Amniotic stem cell (primary cell): ENCODE results near the gene CFAP161.
"Not testable (repeated sequence)": the region's sequence is repeated elsewhere in the genome, so short reads cannot be mapped to it uniquely, and the experiment has no call there.

Experiments
- DNase-seq: peaks from one replicate; lab custom pipeline; 2025; lab: John Stamatoyannopoulos, UW

Gene CFAP161

DNA sequence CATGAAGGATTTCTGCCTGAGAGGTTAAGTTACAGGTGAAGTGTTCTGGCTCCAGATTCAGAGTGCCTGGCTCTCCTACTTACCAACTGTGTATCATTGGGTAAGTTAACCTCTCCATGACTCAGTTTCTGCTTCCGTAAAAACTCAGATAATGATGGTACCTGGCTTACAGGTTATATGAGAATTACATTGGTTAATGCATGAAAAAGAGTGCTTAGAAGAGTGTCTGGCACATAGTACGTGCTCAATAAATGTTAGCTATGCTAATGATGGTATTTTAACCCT lies 23.8 kb downstream of the CFAP161 start:
- no peak for DNase-seq

DNA sequence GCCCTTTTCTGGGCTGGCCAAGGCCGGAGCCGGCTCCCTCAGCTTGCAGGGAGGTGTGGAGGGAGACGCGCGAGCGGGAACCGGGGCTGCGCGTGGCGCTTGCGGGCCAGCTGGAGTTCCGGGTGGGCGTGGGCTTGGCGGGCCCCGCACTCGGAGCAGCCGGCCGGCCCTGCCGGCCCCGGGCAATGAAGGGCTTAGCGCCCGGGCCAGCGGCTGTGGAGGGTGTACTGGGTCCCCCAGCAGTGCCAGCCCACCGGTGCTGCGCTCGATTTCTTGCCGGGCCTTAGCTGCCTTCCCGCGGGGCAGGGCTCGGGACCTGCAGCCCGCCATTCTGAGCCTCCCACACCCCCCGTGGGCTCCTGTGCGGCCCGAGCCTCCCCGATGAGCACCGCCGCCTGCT lies 24.5 kb downstream of the CFAP161 start:
- not testable (repeated sequence) for DNase-seq

DNA sequence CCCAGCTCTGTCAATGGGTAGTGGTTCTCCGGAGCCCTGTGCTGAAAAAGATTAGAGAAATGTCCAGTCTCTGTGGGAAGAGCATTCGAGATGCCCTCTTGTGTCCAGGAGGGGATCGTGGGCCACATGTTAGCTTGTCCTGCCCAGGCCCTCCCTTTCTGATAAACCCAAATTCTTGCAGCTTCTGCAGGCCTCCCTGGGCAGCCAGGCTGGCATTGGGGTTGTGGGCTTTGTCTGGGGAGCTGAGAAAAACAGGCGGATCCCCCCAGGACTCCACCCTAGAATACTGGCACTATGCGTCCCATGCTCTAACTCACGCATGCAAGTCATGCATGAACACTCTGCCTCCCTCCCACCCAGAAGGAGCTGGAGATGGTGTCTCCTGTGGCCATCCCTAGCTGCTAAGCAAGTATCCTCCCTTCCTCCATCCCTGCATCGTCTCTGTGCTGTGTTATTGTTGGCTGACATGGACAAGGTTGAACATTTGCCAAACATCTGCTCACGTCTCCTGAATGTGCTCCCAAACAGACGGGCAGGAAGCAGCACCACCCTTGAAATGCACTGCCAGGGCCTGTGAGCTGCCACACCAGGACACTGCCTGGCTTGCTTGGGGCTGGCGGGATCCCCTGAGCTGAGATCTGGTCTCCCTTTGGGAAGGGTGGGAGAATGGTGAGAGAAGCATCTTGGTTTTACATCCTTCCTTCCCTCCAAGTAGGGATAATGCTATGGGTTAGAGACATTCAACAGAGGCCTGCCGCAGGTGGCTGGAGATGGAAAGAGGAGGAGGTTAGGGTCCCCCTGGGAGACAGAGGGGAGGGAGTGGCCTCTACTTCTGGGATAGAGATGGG lies 26.5 kb downstream of the CFAP161 start:
- peak; percentile 36 for DNase-seq

DNA sequence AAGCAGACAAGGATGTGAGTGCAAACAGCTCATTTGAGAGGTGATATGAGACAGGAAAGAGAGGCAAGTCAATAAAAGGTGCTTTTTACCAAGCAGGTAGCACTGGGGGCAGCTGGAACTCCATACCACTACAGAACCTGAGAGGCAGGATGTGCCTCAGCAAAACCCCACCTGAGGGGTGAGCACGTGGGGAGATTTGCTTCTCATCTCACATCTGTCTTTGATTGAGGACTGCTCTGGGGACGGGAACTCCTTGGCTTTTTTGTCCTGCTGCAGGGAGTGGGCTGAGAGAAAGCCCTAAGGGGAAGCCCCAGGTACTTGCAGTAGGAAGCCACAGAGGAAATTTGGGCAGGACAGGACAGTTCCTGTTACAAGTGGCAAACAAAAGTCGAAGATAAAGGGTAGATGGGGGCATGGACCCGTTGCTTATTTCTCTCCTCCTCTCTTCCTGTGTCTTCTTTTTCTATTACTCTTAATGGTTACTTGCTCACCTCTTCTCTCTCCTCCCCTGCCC lies 27.1 kb downstream of the CFAP161 start:
- DNase-seq = no peak

DNA sequence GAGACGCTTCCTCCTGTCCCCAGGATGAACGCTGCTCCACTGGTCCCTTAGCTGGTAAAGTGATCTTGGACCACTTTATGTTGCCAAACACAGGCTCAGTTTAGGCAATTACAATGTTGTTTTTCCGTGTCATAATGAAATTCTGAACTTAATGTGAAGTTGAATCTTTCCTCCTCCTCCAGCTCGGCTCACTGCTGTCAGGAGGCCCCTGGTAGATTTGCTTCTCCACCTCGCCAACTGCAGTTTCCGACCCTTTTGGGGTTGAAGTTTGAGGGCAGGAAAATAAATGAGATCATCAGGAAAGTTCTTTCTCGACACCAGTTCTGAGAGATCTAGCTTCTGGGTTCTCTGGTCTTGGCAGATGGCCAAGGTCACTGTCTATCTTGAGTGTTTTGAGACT lies 27.8 kb downstream of the CFAP161 start:
- DNase-seq = no peak

DNA sequence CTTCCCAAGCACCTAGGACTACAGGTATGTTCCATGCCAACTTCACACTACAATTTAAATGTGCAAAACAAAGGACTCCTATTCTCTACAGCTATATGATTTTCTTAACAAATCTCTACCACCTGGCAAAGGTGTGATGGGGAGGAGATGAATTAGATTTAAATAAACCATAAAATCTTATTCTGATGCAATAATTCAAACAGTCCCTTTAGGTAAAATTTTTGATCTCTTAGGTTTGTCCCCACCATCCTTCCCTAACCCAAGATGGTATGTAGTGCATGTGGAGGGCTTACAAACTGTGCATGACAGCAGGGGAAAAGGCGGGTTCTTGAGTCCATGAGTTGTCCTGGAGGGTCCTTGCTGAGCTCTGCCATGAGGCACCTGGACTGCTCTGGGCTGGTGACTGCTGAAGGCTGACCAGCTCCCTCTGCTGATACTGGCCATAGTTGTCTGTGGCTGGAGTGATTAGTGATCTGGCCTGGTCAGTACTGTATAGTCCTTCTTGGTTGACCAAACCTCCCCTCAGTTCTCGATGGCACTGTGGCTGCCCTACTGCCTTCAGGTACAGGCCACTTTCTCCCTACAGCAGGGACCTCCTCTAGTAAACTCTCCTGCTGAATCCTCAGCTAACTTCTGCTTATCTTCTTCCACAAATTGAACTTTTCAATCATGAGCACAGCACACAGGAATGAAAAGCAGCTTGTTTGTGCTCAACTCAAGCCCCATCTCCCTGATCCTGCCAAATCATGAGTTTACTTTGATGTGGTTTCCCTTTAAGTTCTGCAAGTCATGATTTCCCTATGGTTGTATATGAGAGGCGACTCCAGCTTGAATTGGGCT lies 30.1 kb downstream of the CFAP161 start:
- DNase-seq = peak; percentile 35

DNA sequence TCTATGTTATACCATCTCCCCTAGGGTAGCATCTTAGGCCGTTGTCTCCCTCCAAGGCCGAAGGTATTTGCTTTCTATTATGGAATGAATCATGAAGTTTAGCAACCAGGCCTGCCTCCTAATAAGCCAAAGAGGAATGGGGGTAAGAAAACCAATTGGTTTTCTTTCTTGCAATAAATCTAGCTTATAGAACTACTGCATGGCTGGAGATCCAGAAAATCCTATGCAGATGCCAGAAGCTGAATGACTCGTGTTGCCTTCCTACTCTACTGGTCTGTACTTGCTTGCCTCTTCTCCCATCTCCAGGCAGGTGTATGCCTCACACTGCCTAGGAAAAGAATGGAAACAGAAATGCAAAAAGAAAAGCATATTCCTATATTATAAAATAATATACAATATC lies 31.5 kb downstream of the CFAP161 start:
- DNase-seq = no peak

DNA sequence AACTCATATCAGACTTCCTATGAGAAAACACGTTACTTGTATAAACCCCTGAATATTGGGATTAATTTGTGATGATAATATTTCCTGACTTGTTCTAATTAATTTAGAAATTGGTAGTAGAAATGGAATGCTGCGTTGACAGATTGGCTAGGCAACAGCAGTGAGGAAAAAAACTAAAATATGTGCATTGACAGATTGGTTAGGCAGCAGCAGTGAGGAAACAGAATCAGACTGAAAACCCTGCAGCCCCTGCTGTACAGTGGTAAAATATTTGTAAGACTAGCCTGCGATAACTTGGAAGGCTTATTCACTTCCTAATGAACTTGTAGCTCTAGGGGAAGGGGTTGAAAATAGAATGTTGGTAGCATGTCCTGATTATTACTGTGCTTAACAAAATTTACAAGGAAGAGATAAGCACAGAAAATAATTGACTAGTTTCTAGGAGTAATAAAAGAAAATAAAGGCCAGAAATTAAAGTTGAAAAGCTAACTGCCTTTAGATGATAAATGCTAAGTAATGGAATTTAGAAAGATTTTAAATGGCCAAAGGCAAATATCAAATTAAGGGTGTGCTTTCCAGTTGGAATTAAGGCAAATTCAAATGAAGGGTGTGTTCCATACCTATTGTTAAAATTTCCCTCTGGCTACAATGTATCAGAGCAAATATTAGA lies 32.7 kb downstream of the CFAP161 start:
- DNase-seq = no peak

DNA sequence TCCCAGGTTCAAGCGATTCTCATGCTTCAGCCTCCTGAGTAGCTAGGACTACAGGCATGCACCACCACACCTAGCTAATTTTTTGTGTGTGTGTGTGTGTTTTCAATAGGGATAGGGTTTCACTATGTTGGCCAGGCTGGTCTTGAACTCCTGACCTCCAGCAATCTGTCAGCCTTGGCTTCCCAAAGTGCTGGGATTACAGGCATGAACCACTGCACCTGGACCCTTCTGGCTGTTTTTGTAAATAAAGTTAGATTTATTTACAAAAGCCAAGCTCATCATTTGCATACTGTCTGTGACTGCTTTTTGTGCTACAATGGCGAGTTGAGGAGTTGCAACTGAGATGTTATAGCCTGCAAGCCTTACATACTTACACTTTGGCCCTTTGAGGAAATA lies 34.1 kb downstream of the CFAP161 start:
- DNase-seq = no peak

DNA sequence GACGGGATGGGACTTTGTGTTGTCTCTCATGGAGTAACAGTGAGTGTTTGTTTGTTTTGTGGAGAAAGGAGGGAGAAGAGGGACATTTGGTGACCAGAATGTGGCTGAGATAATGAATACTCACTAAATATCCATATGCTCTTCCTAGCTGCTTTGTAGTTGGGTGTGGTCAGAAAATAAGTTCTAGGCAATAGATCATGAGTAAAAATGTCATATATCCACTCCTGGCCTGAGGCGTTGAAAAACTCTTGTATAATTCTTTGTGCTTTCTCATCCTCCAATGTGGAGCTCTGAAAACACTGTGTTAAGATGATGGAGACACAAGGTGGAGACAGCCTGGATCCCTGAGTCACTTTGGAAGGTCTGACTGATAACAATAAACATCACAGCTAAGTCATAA lies 34.6 kb downstream of the CFAP161 start:
- DNase-seq = no peak

DNA sequence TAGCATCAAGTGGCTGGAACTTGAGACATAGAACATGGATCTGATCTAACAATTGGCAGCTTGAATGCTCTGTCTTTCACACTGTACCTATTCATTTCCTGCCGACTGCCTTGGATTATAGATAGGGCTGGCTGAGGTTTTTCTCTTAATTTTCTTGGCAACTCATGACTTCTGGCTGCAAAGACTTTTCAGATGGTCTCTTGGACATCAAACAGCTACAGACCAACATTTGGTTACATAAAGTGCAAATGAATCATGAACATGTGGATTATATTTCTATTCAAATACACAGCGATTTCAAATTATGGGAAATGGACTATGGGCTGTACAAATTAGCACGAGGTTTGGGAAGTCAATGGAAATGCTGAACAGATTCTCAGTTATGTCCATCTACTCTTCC lies 36.4 kb downstream of the CFAP161 start:
- DNase-seq = no peak

DNA sequence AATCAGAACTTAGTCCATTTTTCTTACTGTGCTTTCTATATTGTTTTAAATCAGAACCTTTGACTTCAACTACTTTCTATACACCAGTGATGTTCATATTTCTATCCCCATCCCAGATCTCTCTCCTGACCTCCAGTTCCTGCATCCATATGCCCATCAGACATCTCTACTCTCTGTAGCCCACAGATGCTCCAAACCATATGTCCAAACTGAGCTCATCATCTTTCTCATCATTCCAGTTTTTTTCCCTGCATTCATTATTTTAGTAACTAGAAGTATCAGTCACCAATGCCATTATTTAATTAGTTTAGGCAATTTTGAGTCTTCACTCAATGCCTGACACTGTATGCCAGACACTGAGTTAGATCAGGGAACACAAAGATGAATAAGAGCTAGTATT lies 37.2 kb downstream of the CFAP161 start:
- DNase-seq = no peak

DNA sequence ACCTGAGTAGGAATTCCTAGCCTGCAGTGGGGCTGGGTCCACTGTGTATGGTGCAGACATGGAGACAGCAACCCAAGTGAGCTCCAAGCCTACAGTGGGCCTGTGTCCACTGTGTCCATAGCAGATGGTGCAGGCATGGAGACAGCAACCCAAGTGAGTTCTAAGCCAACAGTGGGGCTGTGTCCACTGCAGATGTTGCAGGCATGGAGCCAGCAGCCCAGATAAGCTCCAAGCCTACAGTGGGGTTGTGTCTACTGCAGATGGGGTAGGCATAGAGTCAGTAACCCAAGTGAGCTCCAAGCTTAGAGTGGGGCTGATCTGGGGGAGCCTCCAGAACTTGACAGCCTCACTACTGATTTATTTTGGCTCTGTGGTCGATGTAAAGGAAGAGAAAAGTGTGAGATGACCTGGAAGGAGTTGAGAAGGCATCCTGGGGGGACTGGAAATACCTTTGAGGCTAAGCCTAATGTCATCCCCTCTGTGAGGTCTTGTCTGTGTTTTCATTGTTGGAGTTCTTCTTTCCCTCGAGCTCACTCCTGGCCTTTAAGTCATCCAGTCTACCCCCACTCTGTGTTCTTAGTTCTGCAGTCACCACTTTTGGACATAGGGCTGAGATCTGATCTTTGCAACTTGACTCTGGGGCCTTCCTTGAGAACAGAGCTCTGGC lies 40.2 kb downstream of the CFAP161 start:
- DNase-seq = no peak

DNA sequence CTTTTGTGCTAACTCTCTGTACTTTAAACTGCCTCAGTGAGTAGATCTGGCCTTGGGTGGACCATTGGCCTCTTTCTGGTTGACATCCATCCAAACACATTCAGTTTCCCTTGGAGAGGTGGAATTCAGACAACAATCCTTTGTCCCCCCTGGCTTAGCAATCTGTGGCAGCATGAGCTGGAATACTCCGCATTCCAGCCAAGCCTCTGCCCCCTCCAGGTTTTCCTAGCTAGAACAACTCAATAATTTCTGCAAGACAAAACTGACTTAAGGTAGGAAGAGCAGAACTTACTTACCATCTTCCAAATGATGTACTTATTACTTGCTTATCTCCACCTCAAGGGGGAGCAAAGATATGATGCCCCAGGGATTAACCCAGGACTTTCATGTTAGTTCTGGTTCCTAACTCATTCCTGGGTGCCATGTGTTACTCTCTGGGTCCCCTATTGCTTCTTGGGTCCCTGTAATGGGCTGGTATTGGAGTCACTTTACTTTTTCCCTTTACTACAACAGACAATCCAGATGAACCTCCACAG lies 40.8 kb downstream of the CFAP161 start:
- no peak for DNase-seq

DNA sequence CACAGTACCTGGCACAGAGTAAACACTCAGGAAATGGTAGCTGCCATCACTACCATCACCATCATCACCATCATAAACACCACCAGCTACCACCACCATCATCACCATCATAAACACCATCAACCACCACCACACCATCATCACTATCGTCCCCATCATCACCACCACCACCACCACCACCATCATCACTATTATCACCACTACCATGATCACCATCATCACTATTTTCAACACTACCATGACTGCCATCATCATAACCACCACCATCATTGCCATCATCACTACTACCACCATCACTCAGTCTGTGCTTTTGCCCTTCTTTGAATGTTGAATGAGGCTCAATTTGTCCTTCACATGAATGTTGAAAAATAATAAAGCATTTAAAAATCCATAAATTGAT lies 41.4 kb downstream of the CFAP161 start:
- DNase-seq = no peak

DNA sequence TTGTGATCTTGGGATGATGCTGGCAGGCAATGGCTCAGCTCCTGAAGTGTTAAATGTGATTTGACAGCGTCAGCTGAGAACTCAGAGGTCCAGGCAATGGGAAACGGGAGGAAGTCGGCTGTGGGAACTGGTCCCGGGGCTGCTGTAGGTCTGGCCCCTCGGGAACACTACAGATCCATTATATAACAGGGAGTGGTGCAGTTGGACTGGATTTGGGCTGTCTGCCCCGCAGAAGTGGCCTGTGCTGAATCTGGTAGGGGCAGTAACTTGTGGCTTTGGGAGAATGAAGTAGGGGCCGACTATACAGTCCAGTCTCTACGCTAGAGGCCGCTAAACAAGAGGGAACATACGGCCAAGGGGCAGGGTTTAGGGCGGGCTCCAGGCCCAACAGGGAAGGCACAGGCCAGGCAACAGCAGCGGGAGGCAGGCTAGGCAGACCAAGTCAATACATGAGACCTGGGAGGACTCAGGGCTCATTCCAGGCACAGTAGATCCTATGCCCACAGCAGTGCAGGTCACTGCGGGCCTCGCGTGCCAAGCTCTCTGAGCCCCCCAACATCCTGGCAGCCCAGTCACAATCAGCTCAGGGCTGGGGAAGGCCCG lies 42.3 kb downstream of the CFAP161 start:
- no peak for DNase-seq

DNA sequence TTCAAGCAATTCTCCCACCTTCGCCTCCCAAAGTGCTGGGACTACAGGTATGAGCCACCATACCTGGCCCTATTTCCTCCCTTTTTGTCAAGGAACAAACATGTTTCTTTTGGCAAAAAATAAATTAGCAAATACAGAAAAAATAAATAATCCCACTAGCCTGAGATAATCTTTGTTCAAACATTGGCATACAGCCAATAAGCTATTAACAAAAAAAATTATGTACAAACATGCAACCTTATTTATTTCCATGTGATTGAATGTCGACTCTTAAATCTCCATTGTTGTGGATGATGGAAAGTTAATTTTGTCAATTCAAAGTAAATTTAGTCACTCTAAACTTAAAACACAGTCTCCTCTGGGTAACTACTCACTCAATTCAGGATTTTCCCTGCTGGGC lies 44.3 kb downstream of the CFAP161 start:
- DNase-seq = no peak

DNA sequence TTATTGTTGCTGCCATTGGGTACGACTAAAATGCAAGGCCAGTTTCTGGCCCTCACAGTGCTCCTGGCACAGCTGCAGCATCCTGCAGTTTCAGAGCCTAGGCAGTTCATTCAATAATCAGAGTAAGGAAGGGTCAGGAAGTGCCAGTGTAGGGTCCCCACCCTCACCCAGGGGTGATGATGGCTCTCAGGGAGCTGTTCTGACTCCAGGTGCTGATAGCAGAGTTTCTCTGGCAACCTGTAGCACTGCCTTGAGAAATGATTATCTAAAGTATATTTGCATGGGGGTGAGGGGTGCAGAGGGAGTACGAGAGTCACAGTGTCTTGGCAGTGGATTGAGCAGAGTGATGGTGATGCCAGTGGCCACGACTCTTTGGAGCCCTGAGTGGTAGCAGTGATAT lies 47.1 kb downstream of the CFAP161 start:
- DNase-seq = no peak

DNA sequence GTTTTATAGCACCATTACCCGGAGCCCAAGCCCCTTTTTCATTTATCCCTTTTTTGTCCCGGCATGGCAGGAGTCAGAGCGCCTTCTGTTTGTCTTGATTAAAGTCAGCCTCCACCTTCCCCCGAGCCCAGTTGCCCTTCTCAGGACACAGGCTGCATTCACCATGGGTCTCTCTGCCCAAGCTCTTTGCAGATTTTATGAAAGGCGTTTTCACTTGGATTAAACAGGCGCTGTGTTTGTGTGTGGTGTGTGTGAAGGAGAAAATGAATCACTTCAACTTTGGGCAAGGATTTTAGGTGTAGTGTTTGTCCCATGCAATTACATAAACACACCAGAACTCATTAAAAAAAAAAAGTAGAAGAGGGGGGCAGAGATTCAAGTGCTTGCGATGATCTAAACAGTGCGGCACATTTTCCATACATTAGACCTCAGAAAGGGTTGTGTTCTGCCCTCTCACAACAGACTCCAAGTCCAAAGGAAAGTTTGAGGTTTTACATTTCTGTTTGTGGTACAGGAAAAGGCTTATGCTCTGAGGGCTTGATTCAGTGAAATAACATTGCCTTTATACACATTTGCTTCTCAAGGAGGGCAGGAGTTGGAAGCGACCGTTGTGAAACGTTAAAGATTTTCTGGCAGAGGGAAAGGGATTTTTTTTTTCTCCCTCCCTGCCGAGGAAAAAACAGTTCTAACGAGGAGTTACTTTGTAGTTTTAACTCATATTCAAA lies 48.1 kb downstream of the CFAP161 start:
- DNase-seq = no peak

DNA sequence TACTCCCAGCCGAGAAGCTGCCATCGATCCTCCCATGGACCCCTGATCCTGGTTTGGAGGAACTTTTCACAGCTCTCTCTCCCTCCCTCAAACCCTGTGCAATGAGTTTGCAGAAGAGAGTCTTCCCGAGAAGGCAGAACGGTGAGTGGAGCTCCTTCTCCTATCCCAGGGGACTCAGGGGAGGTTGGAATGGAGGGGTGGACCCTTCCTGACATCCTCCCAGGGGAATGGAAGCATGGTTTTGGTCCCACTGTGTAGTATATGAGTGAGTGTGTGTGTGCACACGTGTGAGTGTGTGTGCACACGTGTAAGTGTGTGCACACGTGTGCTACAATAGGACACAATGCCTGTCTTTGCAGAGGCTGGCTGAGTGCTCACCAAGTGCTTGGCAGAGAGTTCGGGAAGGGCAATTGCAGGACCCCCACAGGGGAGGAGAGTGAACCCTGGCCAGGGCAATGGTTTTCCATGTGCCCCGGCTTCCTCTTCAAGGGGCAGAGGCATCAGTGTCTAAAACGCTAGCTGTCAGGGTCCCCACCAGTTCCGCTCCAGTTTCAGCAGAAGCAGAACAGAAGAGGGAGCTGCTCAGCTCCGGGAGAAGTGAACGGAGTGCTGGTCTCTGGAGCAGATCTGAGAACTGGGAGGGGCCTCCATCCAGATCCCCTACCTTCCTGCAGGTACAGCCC lies 48.8 kb downstream of the CFAP161 start:
- DNase-seq = no peak
